ENCODE results near the gene ZNF750. TPM values are rescaled to one million over a fixed set of nuclear protein-coding genes. Genes with fewer than 3 reads are reported as not detected.

ZNF750 gene
- total RNA-seq, 1 donor from 2014 or later = 4.7 TPM

GRCh38 chr17:82837586-82838320, 2.1 kb downstream of the ZNF750 start:
- H3K36me3 ChIP-seq = peaks cover 13% of the 10 kb centered on the region
- H3K4me3 ChIP-seq = peak overlapping the region; percentile 42
- H3K27me3 ChIP-seq (ENCODE audit: low read depth) = no peaks in the 10 kb centered on the region
- H3K4me1 ChIP-seq = peaks cover 20% of the 10 kb centered on the region
- H3K27ac ChIP-seq = peak overlapping the region; percentile 85
- no peak for TF ChIP-seq CTCF (IDR thresholded peaks at IDR 0.05)
- intact Hi-C loops (cut with DNase I) = no loop called here
- ATAC-seq (peak; percentile 55 to 57), DNase-seq (no peak)
- H3K9me3 ChIP-seq = no peaks in the 10 kb centered on the region

- TF ChIP-seq CTCF (IDR thresholded peaks at IDR 0.05) = no peak
- Histone ChIP-seq H3K9me3 (no peaks in the 10 kb centered on the region), H3K27me3 (ENCODE audit: low read depth) (no peaks in the 10 kb centered on the region), H3K4me1 (peaks cover 20% of the 10 kb centered on the region), H3K36me3 (peaks cover 20% of the 10 kb centered on the region), H3K27ac (peak overlapping the region; percentile 85), H3K4me3 (no peak overlapping the region)
- no peak for ATAC-seq
- intact Hi-C loops (cut with DNase I) = no loop called here
- DNase-seq = peak; percentile 23
Observed at GRCh38 chr17:82836823-82837357, 2.9 kb downstream of the ZNF750 start.

GRCh38 chr17:82835766-82836512, 3.9 kb downstream of the ZNF750 start:
- DNase-seq (peak; percentile 53), ATAC-seq (no peak)
- no peak overlapping the region for H3K27ac ChIP-seq
- H3K27me3 ChIP-seq (ENCODE audit: low read depth) = no peaks in the 10 kb centered on the region
- TF ChIP-seq CTCF (IDR thresholded peaks at IDR 0.05) = no peak
- no peak overlapping the region for H3K4me3 ChIP-seq
- intact Hi-C loops (cut with DNase I) = no loop called here
- H3K4me1 ChIP-seq = peaks cover 20% of the 10 kb centered on the region
- peaks cover 23% of the 10 kb centered on the region for H3K36me3 ChIP-seq
- H3K9me3 ChIP-seq = no peaks in the 10 kb centered on the region

- Histone ChIP-seq H3K4me1 (peaks cover 20% of the 10 kb centered on the region), H3K36me3 (peaks cover 31% of the 10 kb centered on the region), H3K27me3 (ENCODE audit: low read depth) (no peaks in the 10 kb centered on the region), H3K4me3 (no peak overlapping the region), H3K27ac (no peak overlapping the region), H3K9me3 (no peaks in the 10 kb centered on the region)
- ATAC-seq (no peak), DNase-seq (peak; percentile 47)
- intact Hi-C loops (cut with DNase I) = no loop called here
- TF ChIP-seq CTCF (IDR thresholded peaks at IDR 0.05) = no peak
Observed at GRCh38 chr17:82835122-82835521, 4.7 kb downstream of the ZNF750 start.

GRCh38 chr17:82832881-82833475, 6.8 kb downstream of the ZNF750 start:
- intact Hi-C loops (cut with DNase I) = no loop called here
- no peak for ATAC-seq
- no peak overlapping the region for H3K27ac ChIP-seq
- H3K4me3 ChIP-seq = no peak overlapping the region
- no peaks in the 10 kb centered on the region for H3K9me3 ChIP-seq
- H3K4me1 ChIP-seq = peaks cover 17% of the 10 kb centered on the region
- TF ChIP-seq CTCF (IDR thresholded peaks at IDR 0.05) = no peak
- no peak for DNase-seq
- H3K27me3 ChIP-seq (ENCODE audit: low read depth) = no peaks in the 10 kb centered on the region
- peaks cover 40% of the 10 kb centered on the region for H3K36me3 ChIP-seq
